ENCODE results near the gene ABCD3.

Gene ABCD3

GRCh38 chr1:94463765-94464330, 45.7 kb downstream of the ABCD3 start:
- DNase-seq: no peak

DNA sequence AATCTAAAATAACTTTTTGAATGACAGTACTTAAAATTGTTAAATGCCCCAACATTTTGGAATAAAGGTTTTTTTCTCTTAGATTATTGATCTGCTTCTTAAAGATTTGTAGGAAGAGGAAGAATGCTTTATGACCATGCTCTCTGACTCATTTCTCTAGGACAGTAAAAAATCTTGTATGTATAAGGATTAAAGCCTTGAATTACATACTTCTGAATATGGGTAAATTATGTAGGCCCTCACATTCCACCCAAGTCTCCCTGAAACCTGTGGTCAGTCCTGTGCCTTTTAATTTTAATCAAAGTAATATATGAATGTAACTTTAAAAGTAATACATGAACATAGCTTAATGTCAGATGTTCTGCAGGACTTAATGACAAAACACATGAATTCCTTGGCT, 50.5 kb downstream of the ABCD3 start:
- no peak for DNase-seq

DNA sequence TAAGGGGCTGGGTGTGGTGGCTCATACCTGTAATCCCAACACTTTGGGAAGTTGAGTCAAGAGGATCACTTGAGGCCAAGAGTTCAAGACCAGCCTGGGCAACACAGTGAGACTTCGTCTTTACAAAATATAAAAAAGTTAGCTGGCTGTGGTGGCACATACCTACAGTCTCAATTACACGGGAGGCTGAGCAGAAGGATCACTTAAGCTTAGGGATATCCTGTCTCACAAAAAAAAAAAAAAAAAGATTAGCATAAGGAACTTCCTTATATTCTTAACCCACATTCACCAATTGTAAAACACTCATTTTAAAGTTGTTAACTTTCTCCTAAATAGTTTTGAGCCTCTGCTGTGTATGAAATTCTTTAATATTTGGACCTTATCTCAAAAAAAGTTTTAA, 53.1 kb downstream of the ABCD3 start:
- DNase-seq: no peak

- no peak for DNase-seq
Observed at GRCh38 chr1:94475232-94475631, 57.0 kb downstream of the ABCD3 start.

DNA sequence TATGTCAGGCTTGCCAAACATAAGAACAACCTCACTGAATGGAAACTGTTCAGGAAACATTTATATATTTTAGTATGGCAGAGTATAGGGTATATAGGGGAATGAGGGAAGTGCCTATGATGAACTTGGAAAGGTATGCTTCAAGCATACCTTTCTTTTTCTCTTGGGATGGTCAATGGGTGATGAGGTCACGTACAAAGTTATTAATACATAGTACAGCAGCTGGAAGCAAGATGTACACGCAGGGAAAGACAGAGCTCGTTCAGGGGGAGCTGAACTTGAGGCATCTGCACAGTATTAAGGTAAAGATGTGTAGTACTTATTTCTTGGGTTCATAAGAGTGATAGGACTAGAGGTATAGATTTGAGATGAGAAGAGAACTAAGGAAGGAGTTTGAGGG, 61.5 kb downstream of the ABCD3 start:
- DNase-seq: no peak

- DNase-seq: peak; percentile 51
Observed at GRCh38 chr1:94481473-94481933, 63.3 kb downstream of the ABCD3 start.

- DNase-seq: no peak
Observed at GRCh38 chr1:94486990-94487389, 68.8 kb downstream of the ABCD3 start.

GRCh38 chr1:94490556-94490955, 72.4 kb downstream of the ABCD3 start:
- DNase-seq: no peak

GRCh38 chr1:94496076-94496755, 78.0 kb downstream of the ABCD3 start:
- DNase-seq: no peak

DNA sequence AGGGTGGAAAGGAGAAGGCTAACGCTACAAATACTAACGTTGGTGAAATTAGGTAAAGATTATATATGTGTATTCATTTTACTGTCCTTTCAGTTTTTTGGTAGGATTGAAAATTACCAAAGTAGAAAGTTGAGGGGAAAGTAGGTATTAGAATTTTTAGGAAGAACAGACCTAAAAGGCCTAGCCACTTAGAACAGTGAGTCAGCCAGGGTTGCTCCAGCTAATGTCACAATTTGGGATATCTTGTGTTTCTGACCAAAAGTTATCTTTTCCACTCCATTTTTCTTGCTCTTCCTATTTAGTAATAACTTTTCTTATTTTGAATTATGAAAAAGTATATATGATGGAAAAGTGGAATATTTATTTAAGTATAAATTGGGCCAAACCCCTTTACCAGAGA, 83.2 kb downstream of the ABCD3 start:
- DNase-seq: no peak

DNA sequence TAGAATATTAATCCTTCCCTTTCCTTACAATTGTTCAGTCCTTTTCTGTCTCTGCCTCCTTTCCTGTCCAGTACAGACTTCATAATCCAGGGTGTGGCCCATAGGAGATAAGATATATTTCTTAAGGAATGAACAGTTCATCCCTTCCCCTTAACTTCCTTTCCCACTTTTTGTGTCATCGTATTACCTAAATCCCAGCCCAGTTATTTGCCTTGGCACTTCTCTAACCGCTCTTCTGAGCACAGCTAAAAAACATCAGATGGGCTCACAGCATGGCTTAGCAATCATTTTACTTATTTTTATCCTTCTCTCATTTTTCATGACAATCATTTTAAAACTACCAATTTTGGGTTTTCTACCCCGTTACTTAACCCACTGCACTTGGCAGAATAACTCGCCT, 83.7 kb downstream of the ABCD3 start:
- DNase-seq: no peak

DNA sequence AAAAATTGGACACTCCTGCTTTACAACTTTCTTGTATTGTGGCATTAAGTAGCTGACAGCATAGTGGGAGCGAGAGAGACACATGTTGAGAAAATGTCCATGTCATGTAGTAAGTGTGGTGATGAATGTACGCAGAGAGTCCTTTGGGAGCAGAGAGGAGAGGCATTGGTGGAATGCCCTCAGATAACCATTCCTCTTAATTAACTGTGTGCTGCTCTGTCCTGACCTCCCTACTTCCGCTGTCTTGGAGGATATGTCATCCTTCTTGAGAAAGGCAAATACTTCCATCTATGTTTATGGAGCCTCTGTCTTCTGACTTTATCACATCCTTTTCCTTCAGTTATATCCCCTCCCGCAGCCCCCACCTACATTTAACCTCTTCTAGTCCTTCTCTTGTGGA, 85.0 kb downstream of the ABCD3 start:
- no peak for DNase-seq

DNA sequence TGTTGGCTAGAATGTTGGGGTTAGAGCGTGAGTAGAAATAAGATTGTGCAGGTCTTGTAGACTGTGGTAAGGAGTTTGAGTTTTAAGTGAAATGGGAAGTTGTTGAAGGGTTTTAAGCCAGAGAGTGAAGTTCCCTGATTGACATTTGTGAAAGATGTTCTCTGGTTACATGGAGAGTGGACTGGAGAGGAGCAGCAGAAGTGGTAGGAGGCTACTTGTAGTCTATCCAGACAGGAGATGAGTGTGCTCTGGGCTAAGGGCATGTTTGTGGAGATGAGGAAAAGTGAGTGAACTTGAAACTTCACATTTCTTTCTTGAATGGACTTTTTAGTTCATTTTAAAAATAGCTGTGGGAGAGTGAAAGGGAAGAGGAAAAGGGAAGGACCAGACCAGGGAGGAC, 86.4 kb downstream of the ABCD3 start:
- no peak for DNase-seq

- no peak for DNase-seq
Observed at GRCh38 chr1:94512816-94513215, 94.6 kb downstream of the ABCD3 start.

DNA sequence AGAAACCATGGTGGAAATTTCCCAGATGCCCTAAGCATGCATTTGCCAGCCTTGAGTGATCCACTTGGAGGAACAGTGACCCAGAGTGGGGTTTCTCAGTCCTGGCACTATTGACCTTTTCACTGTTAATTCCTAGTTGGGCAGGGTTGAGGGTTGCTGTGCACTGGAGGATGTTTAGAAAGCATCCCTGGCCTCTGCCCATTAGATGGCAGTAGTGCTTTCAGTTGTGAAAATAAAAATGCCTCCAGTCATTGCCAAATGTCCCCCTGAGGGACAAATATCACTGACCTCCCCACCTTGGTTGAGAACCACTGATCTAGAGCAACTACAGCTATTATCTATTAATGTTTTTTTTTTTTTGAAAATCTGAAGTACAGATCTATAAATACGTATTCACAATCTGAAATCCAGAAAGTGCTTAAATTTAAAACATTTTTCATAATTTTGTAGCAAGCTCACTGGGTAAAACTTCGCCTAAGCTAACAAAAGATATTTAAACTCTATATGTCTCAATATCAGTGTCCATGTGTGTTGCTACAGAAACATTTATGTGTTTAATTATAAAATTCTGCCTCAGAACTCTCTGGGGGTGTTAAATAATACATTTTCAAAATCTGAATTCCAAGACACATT, 96.0 kb downstream of the ABCD3 start:
- DNase-seq: no peak

DNA sequence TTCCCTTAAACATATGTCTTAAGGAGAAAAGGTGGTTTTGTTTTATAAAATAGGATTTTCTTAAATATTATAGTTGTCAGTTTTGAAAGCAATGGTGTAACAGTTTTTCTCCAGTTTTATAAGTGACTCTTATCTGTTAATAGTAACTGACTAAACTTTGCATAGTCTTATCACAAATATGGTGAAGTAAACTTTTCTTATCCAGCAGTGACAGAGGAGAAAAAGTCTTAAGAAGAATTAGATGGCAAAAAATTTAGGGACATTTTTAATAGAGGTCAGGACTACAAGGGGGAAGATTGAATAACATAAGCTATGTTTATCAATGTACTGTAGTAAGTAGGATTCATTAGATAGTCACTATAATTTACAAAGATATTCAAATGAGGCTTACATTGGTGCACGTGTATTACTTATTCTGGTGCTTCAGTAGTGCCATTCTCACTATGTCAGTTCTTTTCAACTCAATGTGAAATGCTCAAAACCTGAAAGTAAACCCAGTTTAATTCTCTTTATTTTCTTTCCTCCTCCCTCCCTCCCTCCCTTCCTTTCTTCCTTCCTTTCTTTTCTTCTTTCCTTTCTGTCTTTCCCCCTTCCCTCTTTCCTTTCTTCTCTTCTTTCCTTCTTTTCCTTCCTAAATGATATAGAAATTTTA, 97.2 kb downstream of the ABCD3 start:
- no peak for DNase-seq

GRCh38 chr1:94519351-94519750, 101.2 kb downstream of the ABCD3 start:
- no peak for DNase-seq

DNA sequence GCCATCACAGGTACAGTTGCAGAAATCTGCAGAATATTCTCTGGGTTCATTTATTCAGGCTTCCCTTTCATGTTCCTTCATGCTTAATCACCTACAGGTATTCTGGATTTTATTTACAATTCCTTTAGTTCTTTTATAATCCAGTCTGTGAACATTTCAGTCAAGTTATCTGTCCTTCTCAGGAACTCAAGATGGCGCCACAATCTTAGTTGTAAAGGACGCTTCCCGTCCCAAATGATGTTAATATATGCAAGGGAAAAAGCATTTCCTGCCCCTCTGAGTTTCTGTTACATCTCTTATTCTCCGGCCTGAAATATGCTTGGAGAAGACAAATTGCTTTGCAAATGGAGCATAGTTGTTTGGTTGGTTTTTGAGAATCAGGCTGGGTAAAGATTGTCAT, 104.1 kb downstream of the ABCD3 start:
- no peak for DNase-seq

DNA sequence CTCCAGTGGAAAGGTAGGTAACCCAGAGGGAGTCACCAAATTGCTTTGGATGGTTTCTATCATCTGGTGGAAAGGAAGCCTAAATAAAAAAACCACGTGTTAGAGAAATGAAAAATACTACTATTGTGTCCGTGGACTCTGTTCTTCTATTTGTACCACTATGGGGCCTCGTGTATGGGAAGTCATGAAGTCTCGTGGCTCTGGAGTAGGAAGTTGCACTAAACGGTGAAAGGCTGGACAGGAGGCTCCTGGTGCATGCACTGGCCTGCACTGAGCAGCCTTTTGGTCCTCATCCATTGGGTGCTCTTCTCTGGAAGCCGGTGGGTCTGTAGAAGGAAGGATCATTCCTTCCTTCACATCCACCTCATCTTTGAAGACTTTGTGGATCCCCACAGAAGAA, 106.3 kb downstream of the ABCD3 start:
- no peak for DNase-seq

DNA sequence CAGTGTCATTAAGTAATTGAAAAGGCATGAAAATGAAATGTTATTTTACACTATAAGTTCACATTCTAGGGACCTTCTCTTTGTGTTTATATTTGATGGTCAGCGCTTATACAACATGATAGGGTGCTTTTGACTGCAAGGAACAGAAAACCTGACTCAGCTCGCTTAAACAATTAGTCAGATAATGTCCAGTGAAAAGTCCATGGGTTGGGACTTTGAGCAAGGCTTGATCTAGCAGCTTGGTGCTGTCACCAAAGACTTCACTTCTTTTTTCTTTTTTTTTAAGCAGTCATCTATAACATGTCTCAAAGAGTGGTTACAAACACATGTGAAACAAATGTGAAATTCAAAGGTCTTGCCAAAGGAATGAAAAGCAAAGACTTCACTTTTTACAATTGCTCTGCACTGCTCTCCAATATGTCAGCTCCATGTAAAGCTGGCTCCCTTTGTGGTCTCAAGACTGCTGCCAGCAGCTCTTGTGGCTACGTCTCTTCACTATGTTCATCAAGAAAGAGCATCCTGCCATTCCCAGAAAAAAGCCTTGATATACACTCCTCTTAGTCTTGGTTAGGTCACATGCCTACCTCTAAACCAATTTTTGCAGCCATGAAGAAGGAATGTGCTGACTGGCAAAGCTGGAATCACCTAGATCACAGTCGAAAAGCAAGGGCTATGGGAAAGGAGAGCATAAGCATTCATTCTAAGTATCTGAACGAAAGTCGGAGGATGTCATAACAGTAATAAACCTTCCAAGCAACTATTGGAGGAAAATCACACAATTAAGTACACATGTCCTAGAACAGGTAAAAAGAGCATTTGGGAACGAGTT, 108.2 kb downstream of the ABCD3 start:
- DNase-seq: no peak

GRCh38 chr1:94527447-94528031, 109.3 kb downstream of the ABCD3 start:
- DNase-seq: peak; percentile 70

DNA sequence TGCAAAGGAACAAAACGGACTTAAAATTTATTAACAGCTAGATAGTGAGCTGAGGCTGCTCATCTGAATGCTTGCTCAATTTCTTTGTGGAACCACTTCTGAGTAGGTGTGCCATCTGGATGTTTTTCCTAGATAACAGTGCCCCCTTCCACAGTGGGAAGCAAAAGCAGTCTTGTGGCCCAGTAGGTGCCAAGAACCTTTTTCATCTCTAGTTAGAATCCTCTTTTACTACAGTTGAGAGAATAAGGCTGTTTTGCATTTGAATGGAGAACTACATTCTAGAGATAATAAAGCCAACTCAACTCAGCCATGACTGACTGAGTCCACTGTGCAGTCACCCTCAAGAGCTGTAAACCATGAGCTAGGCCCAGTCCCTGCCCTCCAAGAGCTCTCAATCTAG, 110.1 kb downstream of the ABCD3 start:
- no peak for DNase-seq

GRCh38 chr1:94528826-94529225, 110.6 kb downstream of the ABCD3 start:
- DNase-seq: no peak
